GM19372 (cell line): ENCODE data around the gene TOX2.

ENCODE experiments used
- ATAC-seq: cut with Tn5 transposase; IDR thresholded peaks from one replicate; pipeline ENCODE4 v1.9.1; 2021; ENCODE audit warnings: mild to moderate bottlenecking, low read depth, moderate library complexity; ENCODE audit not compliant: unreplicated experiment

The TOX2 gene

DNA sequence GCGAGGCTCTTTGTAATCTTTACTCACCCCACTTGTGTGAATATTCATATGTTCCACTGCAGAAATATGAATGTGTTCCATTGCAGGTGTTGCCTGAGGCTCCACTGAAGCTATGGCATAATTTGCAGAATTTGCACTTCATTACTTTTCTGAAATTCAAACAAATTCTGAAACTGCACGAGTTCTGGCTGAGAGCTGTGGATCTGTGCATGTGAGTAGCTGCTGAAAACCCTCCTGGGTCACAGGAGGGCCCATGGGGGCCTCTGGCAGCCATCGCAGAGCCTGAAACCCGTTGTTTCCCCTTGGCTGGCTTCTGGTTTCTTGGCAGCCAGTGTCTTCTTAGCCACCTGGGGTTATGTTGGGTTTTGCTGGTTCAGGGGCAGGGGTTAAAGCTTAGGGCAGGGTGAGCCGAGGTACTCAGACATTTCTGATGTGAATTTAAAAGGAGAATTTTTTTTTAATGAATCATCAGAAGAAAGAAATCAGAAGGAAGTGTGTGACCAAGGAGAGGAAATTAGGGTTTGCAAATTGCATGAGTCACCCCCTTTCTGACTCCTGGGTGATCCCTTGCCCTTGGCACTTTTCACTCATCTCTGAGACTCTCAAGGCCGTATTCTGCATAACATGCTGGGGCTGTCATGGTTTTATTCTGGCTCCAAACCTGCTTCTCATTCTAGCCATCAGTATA is 40.6 kb downstream of the TOX2 start:
- ATAC-seq: peak; percentile 72

DNA sequence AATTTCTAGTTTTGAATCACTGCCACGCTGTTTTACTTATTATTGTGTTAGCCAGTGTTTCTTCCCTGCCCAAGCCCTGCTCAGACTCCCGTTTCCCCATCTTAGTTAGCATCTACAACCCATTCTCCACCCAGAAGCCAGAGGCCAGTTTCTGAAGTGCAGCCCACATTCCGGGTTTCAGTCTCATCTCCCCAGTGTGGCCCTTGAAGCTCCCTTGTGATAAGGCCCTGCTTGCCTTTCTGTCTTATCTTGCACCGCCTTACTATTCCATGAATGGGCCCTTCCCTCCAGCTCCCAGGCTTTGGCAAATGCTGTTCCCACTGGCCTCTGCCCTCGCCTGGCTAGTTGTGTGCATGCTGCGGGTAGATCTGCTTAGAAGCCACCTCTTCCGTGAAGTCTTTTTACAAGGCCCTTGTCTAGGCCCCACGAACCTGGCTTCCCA is 41.1 kb downstream of the TOX2 start:
- ATAC-seq: no peak

DNA sequence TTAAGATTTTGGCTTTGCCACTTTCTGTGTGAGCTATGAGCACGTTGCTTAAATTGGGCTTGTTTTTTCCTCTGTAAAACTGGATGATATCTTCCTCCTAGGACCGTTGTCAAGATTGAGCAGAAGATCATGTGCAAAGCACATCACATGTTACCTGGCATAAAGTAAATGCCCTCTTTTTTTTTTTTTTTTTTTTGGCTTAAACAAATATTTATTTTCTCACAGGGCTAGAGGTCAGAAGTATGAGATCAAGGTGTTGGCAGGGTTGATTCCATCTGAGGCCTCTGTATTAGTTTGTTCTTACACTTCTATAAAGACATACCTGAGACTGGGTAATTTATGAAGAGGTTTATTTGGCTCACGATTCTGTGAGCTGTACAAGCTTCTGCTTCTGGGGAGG is 42.7 kb downstream of the TOX2 start:
- no peak for ATAC-seq

DNA sequence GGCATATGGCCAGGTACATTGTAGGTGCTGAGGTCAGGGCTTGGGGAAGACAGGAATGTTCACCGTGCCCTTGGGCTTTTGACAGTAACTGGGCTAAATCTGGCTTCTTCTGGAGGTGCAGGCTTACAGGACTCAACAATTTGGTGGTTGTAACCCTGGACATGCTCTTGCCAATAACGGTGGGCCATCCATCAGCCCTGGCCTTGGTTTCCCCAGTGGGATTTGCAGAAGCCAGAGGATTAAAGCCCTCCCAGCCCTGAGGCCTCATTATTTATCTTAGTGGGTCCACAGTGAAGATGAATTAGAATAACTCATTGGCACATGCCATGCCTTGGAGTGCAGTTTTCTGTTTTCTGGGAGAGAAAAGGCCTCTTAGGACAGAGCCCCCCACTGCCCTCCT is 44.0 kb downstream of the TOX2 start:
- no peak for ATAC-seq

DNA sequence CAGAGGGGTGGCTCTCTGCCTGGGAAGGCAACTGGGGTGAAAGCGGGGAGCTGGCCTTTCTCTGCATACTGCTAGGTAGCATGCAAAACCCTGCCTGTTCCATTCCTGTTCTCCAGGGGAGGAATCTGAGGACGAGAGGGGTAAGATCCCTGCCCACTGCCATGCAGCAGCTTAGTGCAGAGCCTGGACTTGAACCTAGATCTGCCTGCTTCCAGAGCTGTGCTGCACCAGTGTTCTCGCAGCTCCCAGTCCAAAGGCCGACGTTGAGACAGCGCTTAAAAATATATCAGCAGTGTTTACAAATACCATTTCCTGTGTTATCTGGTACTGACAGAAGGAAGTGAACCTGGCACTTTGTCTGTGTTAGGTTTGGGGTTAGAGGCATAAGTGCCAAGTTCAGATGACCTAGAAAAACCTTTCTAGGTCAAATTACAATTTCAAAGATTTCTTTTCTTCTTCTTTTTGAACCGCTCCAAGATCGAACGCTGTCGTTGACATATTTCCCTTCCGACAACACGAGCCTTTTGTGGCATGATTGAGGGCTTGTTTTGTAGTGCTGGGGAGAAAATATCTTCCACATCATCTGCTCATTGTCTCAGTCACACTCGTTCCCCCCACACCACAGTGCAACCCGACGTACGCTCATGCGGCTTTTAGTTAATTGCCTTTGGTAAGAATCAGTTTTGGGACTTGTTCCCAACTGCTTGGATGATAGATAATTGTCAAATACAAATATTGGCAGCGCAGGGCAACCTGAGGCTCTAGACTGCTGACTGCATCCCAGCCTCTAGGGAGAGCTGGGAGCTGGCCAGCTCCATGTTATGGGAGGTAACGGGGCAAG is 44.6 kb downstream of the TOX2 start:
- ATAC-seq: no peak

DNA sequence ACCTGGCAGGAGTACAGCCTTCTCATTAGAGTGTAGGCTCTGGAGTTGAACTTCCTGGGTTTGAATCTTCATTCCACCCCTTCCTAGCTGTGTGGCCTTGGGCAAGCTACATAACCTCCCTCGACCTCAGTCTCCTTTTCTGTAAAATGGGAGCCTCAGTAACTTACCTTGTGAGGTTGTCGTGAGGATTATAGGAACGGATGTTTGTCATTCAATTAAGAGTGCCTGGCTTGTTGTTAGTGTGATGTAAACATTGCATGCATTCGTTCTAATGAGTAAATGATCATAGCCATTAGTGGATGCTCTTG is 45.2 kb downstream of the TOX2 start:
- no peak for ATAC-seq

DNA sequence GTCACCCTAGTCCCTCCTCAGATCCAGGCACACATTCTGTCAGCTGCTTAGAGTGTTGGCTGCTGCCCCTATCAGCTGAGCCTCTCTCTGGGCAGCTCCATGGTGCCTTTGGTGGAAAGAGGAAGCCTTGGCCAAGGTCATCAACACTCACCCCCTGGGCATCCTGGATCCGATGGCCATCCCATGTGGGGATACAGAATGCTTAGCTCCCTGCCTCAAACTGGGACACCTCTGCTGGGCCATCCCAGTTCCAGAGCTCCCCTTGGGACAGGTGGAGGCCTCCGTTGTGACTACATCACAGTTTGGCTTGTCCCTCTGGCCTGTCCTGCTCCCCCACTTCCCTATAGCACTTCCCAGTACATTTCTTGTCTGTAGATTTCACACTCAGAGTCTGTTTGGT is 45.6 kb downstream of the TOX2 start:
- no peak for ATAC-seq

DNA sequence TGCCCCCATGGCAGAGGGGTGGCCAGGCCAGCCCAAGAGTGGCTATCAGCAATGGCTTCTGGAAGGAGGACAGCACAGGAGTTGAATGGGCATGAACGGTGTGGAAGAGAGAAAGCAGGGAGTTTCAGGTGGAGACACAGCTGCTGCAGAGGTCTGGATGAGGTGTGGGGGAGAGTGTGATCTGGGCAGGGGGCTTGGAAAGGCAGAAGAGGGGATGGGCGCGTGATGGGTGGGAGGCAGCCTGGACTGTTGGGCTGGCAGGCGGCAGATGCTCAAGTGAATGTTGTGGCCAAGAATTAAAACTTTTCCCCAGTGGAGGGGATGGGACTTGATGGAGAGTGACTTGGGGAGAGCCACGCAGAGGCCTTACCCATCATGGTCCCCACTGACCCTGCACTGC is 46.5 kb downstream of the TOX2 start:
- no peak for ATAC-seq

DNA sequence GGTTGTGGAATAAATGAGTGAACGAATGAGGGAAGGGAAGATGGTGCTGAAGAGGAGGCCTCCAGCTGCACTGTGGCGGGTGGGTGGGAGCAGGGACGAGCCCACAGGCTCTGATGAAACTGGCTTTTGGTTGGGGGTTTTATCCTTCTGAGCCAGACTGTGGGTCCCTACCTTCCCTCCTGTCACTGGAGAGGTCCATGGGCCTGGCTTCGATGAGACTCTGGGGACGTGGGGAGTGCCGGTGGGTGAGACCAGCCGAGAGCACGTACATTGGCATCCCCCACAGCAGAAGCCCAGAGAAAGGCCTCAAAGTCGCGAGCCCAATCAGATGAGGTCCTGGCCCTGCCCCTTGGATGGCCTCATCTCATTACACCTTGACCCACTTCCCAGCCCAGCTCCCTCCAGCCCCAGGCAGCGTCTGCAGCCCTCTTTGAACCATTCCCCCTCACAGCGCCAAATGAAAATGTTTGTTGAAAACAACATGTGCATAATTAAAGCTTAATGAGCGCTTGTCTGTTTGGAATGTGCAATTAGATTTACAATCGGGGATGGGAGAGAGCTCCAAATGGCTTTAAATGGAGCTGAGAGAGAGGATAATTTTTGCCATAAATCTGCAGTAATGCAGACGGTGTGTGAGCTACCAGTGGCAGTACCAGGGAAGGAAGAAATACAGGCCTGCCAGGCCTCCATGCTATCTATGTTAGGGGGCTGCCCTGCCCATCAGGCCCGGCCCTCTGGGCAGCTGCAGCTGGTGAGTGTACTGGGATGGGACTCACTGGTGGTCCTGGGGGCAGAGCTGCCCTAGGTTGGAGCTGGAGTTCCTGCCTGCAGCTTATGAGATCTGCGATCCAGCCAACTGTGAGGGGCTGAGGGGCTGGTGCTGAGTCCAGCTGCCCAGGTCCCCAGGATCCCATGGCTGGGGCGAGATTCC is 47.2 kb downstream of the TOX2 start:
- ATAC-seq: no peak

DNA sequence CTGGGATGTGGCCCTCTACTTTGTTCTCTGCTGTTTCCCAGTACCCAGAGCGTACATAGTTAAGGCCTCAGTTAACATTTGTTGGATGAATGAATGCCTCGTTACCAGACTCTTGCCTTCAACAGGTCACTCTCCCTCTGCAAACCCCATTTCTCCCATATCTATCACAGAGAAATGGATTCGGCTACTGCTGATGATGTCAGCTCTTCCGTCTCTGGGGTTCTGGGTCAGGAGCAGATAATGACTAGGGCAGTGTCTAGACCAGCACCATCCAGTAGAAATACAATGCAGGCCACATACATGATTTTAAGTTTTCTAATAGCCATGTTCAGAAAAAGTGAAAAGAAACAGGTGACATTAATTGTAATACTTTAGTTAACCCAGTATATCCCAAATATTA is 47.9 kb downstream of the TOX2 start:
- no peak for ATAC-seq

DNA sequence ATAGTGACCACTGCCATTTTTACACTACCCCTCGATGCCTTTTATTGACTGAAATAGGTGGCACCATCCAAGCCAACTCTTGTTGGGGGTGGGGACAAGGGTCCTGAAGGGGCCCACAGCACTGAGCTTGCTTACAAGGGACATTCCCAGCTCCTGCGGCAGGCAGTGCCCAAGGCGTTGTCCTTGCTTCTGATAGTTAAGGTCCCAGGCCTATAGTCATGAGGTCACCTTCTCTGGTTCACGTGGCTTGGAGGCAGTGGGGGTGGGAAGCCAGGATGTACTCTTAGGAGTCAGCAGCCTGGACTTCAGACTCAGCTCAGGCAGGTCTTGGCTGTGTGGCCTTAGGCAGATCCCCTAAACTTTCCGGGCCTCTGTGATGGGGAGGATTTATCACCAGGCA is 48.6 kb downstream of the TOX2 start:
- ATAC-seq: no peak

DNA sequence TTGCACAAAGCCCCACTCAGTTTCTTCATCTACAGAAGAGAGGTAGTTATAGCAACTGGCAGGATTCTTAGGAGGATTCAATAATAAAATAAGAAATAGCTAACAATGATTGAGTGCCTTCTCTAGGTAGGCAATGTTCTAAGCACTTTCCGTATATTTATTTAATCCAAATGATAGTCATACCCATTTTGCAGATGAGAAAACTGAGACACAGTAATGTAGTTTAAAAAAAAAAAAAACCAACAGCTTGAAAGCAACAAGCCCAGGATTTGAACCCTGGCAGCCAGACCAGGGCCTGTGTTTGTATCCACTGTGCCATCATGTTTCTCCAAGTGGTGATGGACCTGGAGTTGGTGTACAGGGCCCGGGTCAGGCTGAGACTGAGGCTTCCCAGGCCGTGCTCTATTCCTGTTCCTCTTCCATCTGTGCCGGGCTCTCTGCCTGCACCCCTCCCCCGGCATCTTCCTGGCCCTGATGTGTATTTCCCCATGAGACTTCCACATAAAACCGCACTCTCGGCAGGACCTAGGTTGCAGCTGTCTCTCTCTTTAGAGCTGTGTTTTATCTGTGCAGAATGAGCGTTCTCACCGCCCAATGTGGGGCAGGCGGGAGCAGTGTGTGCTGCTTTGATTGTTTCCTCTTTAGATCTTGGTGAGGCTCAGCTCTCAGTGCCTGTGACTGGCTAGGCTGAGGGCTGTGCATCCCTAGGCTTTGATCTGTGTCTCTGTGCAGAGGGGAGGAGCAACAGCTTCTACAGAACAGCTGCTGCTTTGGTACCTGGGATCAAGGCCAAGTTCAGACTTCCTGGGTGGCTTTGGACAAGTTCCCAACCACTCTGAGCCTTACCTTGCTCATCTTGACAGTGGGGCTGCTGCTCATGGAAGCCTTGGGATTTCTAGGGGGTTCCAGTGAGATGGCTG is 49.5 kb downstream of the TOX2 start:
- no peak for ATAC-seq

DNA sequence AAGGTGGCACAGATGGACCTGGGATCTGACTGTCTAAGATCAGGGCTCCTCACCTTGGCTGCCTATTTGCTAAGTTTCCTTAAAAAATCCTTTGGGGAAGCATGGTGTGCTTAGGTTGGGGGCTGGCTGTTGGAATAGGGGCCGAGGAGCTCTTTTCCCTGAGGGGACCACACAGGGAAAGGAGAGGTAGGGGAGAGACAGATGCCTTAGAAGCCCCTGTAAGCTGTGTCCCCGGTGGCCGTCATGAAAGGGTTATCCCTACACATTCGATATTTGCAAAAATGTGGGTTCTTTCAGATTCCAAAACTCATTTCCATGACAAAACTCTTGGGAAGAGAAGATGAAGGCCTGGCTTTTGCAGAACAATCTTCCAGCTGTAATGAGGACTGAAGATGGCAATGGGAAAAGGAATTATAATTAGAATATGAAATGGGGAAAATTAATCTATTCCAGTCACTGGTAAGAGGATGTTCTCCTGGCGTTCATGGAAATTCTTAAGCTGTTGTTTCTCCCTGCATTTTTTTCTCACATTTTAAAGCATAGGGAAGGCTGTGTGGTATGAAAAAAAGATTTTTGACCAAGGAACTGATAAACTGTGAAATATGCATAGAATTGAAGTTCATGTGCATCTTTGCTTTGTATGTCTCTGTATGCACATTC is 53.8 kb downstream of the TOX2 start:
- no peak for ATAC-seq

DNA sequence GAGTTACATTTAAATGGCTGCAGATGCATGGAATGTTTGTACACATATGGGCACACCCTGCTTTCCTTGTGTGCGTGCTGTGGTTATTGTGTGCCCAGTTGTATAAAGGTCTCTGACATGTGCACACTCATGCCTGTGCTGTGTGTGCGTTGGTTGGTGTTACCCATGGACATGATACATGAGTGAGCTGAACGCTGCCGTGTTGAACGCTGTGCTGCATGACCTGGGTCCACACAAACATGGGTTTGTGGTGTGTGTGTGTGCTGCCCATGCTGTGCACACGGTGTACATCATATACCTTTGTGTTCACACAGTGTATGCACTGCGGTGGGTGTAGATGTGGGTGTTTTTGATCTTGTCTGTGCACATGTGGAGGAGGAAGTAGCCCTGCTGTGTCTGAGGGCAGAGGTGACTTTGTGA is 54.4 kb downstream of the TOX2 start:
- ATAC-seq: no peak

DNA sequence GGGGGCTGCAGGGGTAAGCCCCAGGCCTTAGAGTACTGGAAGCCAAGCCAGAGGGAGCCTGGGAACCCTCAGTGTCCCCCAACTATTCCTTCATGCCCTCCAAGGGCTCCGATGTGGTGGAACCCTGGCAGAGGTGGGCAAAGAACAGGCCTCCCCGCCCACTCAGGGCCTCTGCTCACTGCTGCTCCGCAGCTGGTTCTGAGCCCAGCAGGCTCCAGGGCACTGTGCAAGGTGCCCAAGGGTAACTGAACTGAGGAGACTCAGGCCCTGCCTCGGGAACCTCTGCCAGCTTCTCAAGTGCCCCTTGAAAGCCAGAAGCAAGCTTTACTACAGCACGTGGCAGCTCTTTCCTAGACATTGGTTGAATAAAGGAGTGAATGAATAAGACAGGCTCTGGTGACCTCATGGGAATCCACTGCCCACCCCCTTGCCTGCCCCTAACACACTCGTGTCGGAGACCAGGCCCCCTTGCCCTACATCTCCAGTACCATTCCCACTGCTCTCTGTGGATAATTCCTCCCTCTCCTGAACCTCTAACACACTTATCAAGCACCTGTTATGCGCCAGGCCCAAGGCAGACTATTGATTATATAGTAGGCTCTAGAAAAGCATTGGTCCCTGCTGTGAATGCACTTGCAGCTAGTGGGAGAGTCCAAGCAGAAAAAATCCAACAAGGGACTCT is 55.0 kb downstream of the TOX2 start:
- no peak for ATAC-seq

DNA sequence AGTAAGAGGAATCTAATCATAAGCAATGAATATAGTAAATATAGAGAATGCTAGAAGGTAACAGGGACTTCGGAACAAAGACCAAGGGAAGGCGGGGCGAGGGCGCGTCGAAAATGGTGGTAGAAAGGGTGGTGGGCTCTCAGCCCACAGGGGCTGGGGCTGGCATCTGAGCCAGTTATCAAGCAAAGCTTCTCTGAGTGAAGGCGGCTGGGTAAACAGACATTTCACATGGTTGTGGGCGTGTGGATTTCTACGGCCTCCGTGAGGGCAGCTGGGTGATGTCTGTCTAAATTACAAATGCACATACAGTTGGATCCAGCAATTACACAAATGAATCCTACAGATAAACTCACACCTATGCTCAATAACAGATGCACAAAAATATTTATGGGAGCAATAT is 56.6 kb downstream of the TOX2 start:
- no peak for ATAC-seq

DNA sequence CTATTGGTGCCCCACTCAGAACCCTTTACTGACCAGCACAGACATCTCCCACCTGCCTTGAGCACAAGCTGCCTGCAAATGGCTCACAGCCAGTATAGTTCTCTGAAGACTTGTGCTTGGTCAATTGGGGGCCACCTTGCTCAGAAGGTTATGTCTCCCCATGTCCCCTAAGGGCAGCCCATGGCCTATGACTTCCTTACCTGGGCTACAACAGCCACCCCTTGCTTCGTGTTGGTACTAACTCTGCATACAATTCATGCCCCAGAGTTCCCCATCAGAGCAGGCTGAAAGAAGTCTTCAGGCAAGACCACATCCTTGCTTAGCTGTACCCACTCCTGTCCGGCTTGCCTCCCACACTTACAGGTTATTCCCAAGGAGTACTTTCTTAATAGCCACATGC is 57.4 kb downstream of the TOX2 start:
- no peak for ATAC-seq

DNA sequence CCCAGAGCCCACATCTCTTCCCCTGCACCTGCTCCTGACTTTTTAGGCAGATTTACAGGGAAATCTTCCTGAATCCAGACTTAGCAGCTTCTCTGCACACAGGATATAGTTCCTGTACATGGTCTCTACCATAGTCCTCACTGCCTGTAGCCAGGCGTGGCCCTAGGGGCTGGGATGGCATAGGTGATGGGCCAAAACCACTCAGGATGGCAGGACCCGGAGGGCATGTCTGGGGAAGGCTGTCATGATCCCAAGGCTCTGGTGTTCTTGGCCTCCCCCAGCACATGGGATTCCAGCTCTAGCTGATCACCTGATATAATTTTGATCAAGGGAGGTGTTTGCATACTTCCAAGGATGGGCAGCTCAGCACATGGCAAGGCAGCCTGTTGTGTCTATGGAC is 58.0 kb downstream of the TOX2 start:
- no peak for ATAC-seq

DNA sequence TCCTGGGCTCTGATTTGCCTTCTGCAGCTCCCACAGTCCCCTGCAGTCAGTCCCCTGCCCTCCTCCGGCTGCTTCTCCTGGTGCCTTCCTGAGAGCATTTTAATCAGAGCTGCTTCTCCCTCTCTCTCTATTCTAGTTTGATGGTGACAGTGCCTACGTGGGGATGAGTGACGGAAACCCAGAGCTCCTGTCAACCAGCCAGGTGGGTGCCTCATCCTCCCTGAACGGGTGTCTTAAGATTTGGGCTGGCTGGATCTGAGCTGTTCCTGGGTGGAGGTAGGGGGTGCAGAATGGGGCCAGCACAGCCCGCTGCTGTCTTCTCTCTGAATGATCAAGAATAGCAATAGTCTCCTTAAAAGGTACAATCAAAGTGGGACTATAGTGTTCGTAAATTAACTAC is 58.6 kb downstream of the TOX2 start:
- ATAC-seq: no peak
